Measurements from ENCODE around the gene WDR19. TPM values are rescaled to one million over a fixed set of nuclear protein-coding genes. Genes with fewer than 3 reads are reported as not detected.

Gene WDR19
- total RNA-seq, 1 donor from 2014 or later = 86.3 TPM

- Histone ChIP-seq H4K20me1 (ENCODE audit: low read depth) (no peaks in the 10 kb centered on the region), H3K4me1 (no peaks in the 10 kb centered on the region), H3K4me3 (no peak overlapping the region), H3K9me3 (ENCODE audit: low read depth) (no peaks in the 10 kb centered on the region), H3F3A (ENCODE audit: low read depth) (no peaks in the 10 kb centered on the region), H2AFZ (replicated peaks) (no peak overlapping the region), H3K36me3 (peaks cover 19% of the 10 kb centered on the region), H3K79me2 (ENCODE audit: low read depth) (no peaks in the 10 kb centered on the region), H3K27ac (no peak overlapping the region), H3K9ac (no peak overlapping the region), H3K4me2 (no peak overlapping the region), H3K27me3 (no peaks in the 10 kb centered on the region)
- H3K27me3 Mint-ChIP-seq (ENCODE audit: insufficient read depth, low read depth) = no peaks in the 10 kb centered on the region
- H3K9me3 Mint-ChIP-seq = peaks cover 3% of the 10 kb centered on the region
- no peak for DNase-seq (ENCODE audit: low spot score)
- TF ChIP-seq CTCF (IDR thresholded peaks at IDR 0.05) (no peak), EZH2phosphoT487 (IDR thresholded peaks at IDR 0.05) (no peak), EZH2 (IDR thresholded peaks at IDR 0.05) (no peak)
- H3K36me3 Mint-ChIP-seq = peaks cover 28% of the 10 kb centered on the region
- H3K27ac Mint-ChIP-seq = no peak overlapping the region
- H3K4me3 Mint-ChIP-seq = no peak overlapping the region
- H3K4me1 Mint-ChIP-seq = no peaks in the 10 kb centered on the region
Measured at GRCh38 chr4:39205476-39205875, 23.1 kb downstream of the WDR19 start.

GRCh38 chr4:39227906-39228305, 45.6 kb downstream of the WDR19 start:
- Histone ChIP-seq H3K27me3 (no peaks in the 10 kb centered on the region), H3K27ac (no peak overlapping the region), H4K20me1 (ENCODE audit: low read depth) (no peaks in the 10 kb centered on the region), H3K4me2 (no peak overlapping the region), H3F3A (ENCODE audit: low read depth) (no peaks in the 10 kb centered on the region), H3K79me2 (ENCODE audit: low read depth) (no peaks in the 10 kb centered on the region), H2AFZ (replicated peaks) (no peak overlapping the region), H3K9ac (no peak overlapping the region), H3K4me3 (no peak overlapping the region), H3K36me3 (no peaks in the 10 kb centered on the region), H3K4me1 (no peaks in the 10 kb centered on the region), H3K9me3 (ENCODE audit: low read depth) (no peaks in the 10 kb centered on the region)
- H3K36me3 Mint-ChIP-seq = no peaks in the 10 kb centered on the region
- no peak for TF ChIP-seq CTCF (IDR thresholded peaks at IDR 0.05)
- H3K4me1 Mint-ChIP-seq = no peaks in the 10 kb centered on the region
- H3K27ac Mint-ChIP-seq = no peak overlapping the region
- no peaks in the 10 kb centered on the region for H3K9me3 Mint-ChIP-seq
- H3K4me3 Mint-ChIP-seq = no peak overlapping the region
- no peak for DNase-seq (ENCODE audit: low spot score)
- no peaks in the 10 kb centered on the region for H3K27me3 Mint-ChIP-seq (ENCODE audit: insufficient read depth, low read depth)

- Histone ChIP-seq H3K9ac (no peak overlapping the region), H3K4me3 (no peak overlapping the region), H3K36me3 (no peaks in the 10 kb centered on the region), H3F3A (ENCODE audit: low read depth) (no peaks in the 10 kb centered on the region), H4K20me1 (ENCODE audit: low read depth) (no peaks in the 10 kb centered on the region), H3K27me3 (no peaks in the 10 kb centered on the region), H3K27ac (no peak overlapping the region), H3K4me1 (no peaks in the 10 kb centered on the region), H3K79me2 (ENCODE audit: low read depth) (no peaks in the 10 kb centered on the region), H2AFZ (replicated peaks) (no peak overlapping the region), H3K4me2 (no peak overlapping the region), H3K9me3 (ENCODE audit: low read depth) (no peaks in the 10 kb centered on the region)
- Mint-ChIP-seq H3K27ac (no peak overlapping the region), H3K9me3 (no peaks in the 10 kb centered on the region), H3K27me3 (ENCODE audit: insufficient read depth, low read depth) (no peaks in the 10 kb centered on the region), H3K4me1 (no peaks in the 10 kb centered on the region), H3K36me3 (no peaks in the 10 kb centered on the region), H3K4me3 (no peak overlapping the region)
- no peak for DNase-seq (ENCODE audit: low spot score)
- no peak for TF ChIP-seq EZH2 (IDR thresholded peaks at IDR 0.05)
- no peak for TF ChIP-seq EZH2phosphoT487 (IDR thresholded peaks at IDR 0.05)
- no peak for TF ChIP-seq CTCF (IDR thresholded peaks at IDR 0.05)
Measured at GRCh38 chr4:39228377-39228776, 46.0 kb downstream of the WDR19 start.

- Histone ChIP-seq H3K4me1 (no peaks in the 10 kb centered on the region), H3K4me3 (no peak overlapping the region), H3K9ac (no peak overlapping the region), H3K27me3 (no peaks in the 10 kb centered on the region), H3K79me2 (ENCODE audit: low read depth) (no peaks in the 10 kb centered on the region), H3K4me2 (no peak overlapping the region), H3F3A (ENCODE audit: low read depth) (no peaks in the 10 kb centered on the region), H3K27ac (no peak overlapping the region), H2AFZ (replicated peaks) (no peak overlapping the region), H3K9me3 (ENCODE audit: low read depth) (no peaks in the 10 kb centered on the region), H4K20me1 (ENCODE audit: low read depth) (no peaks in the 10 kb centered on the region), H3K36me3 (peaks cover 4% of the 10 kb centered on the region)
- H3K36me3 Mint-ChIP-seq = no peaks in the 10 kb centered on the region
- H3K9me3 Mint-ChIP-seq = no peaks in the 10 kb centered on the region
- TF ChIP-seq CTCF (IDR thresholded peaks at IDR 0.05) (no peak), EZH2 (IDR thresholded peaks at IDR 0.05) (no peak), EZH2phosphoT487 (IDR thresholded peaks at IDR 0.05) (no peak)
- H3K4me1 Mint-ChIP-seq = no peaks in the 10 kb centered on the region
- H3K4me3 Mint-ChIP-seq = no peak overlapping the region
- H3K27ac Mint-ChIP-seq = no peak overlapping the region
- no peak for DNase-seq (ENCODE audit: low spot score)
- no peaks in the 10 kb centered on the region for H3K27me3 Mint-ChIP-seq (ENCODE audit: insufficient read depth, low read depth)
Measured at GRCh38 chr4:39230462-39230861, 48.1 kb downstream of the WDR19 start.

Data from neural progenitor cell (in vitro differentiated cells).